H4 (cell line): Measurements from ENCODE around the gene TANGO2. TPM values are rescaled to one million over a fixed set of nuclear protein-coding genes. Genes with fewer than 3 reads are reported as not detected.

ENCODE experiments used
- DNase-seq: peaks from one replicate; pipeline ENCODE4 v3.0.0-alpha.2; 2015; ENCODE audit warnings: low spot score
- total RNA-seq: library from RNA; depleted of rRNA; stranded (reverse); fragments of >200 nt; shearing (Covaris generic); gene quantifications from 2 replicates; pipeline ENCODE4 v1.2.3, GENCODE V29; 2014

Gene TANGO2
- total RNA-seq, 1 experiment from 2014 or later = 20.6 TPM

DNA sequence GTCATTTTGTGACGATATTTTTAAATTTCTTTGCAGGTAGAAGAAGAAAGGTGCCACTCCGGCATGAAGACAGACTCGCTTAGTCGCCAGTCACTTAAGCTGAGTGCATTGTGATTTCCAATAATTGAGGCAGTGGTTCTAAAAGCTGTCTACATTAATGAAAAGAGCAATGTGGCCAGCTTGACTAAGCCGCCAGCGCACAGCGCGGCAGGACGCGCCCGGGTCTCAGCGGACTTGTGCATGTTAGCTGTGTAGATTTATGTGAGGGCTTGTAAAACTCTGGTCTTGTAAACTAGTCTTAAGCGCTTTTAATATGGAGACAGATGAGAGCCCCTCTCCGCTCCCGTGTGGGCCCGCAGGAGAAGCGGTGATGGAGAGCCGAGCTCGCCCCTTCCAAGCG, 64.7 kb downstream of the TANGO2 start:
- no peak for DNase-seq

DNA sequence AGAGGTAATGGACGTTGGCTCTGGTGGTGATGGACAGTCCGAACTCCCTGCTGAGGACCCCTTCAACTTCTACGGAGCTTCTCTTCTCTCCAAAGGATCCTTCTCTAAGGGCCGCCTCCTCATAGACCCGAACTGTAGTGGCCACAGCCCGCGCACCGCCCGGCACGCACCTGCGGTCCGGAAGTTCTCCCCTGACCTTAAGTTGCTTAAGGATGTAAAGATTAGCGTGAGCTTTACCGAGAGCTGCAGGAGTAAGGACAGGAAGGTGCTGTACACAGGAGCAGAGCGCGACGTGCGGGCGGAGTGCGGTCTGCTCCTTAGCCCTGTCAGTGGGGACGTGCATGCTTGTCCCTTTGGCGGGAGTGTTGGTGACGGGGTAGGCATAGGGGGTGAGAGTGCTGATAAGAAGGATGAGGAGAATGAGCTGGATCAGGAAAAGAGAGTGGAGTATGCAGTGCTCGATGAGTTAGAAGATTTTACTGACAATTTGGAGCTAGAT, 65.2 kb downstream of the TANGO2 start:
- DNase-seq = no peak

DNA sequence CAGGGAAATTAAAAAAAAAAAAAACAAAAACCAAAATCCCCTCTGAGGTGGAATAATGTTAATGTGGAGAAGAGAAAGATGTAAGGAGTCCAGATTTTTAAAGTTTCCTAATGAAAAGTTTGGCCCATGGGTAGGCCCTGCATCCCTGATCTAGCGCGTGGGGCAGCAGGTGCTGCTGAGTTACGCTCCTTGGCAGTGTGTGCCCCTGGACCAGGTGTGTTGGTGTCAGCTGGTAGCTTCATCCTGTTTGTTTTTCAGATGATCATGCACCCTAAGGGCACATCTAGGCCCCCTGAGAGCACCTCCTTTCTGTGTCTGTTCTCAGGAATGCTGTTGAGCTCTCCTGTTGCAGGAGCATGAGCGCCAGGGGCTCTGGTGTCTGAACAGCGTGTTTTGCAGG, 65.9 kb downstream of the TANGO2 start:
- DNase-seq = no peak

DNA sequence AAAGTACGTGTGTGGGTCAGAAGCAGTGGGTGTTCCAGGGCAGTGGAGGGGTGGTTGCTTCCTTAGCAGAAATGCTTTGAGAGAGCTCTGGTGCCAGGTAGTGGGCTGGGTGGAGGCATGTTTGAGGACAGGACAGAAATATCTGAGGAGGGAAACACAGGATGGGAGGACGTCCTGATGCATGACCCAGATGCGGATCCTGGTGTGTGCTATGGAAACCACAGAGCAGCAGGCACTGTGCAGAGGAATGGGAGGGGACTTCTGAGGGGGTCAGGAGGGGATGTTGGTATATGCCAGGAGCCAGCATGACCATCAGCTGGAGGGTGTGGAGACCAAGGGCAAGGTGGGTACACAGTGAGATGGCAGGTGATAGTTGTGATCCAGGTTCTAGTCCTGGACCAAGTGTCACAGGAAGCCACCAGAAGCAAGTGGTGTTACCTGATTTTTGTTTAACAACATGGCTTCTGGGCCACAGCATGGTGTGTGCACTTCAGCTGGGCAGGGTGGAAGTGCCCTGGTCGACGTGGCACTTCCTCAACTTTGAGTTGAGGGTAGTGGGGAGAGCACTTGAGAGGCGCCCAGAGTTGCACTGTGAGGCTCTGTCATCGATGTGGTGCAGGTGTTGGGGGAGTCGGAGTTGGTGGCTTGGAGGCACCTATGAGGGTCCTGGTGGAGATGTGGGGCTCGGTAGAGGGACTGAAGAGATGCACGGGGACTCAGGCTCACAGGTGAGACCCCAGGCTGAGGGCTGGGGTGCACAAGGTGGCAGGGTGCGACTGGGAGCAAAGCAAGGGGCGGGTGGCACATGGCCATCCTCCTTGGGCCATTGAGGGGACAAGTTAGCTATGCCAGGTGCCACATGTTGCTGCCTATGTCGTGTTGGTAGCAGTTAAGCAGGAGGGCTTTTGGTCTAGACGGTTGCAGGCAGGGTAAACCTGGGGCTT, 66.7 kb downstream of the TANGO2 start:
- DNase-seq = no peak

DNA sequence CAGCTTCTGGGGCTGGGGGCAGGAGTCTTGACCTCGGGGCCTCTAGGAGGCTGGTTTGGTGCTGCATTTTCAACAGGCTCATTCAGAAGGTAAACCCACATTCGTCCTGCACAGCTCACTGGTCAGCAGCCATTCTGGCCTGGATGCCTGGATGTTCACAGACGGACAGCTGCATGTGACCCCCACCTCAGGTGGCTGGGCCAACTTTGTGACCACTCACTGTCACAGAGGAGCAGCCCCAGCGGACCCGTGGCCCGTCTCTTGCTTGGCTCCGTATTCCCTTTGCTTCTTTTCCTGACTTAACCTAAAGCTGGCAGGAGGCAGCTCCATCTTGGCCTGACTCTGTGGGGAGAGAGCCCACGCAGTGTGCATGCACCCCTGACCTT, 67.3 kb downstream of the TANGO2 start:
- no peak for DNase-seq

DNA sequence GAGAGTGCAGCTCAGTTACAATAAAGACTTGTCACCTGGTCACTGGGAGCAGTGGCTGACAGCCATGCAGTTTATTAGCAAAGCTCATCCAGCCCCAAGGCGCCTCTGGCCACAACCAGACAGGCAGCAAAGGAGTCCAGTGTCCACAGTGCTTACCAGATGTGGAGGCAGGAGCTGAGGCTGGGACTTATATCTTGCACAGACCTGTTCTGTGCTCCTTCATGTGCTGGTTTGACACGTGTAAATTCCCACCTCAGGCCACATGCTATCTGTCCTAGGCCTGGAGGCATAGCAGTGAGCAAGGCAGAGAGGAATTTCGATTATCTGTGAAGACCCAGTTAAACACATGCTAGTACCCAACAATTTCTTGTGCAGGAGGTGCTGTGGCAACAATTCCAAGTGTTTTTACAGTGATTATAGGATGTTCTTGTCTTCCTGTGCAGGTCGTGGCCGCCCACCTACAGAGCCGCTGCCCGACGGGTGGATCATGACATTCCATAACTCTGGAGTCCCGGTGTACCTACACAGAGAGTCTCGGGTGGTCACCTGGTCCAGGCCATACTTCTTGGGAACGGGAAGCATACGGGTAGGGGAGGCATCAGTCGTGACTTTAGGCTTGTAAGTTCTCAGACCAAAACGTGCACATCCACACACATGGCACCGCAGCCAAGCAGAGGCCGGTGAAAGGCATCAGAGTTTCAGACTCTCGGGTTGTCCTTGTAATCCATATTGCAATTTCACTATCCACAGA, 68.5 kb downstream of the TANGO2 start:
- no peak for DNase-seq

DNA sequence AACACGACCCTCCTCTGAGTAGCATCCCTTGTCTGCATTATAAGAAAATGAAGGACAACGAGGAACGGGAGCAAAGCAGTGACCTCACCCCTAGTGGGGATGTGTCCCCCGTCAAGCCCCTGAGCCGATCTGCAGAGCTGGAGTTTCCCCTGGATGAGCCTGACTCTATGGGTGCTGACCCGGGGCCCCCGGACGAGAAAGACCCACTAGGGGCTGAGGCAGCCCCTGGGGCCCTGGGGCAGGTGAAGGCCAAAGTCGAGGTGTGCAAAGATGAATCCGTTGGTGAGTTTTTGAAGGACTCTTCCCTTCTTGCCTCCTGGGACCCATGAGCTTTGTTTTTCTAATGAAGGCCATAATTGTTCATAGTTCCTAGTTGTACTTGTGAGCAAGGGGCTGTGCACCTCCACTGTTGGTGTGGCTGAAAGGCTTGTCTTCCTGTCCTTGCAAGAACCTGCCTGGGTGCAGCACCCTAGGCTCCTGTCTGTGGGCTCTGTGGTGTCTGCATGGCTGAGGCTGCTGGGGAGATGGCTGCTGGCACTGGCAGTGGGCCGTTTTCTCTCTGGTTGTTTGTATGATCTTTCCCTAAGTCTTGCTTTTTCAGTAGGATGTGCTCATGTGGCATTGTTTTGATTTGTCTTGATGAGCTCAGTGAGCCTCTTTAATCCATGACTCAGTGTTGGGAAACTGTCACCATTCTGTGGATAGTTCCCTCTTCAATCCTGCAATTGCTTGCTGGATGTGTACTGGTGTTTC, 69.2 kb downstream of the TANGO2 start:
- DNase-seq = no peak

DNA sequence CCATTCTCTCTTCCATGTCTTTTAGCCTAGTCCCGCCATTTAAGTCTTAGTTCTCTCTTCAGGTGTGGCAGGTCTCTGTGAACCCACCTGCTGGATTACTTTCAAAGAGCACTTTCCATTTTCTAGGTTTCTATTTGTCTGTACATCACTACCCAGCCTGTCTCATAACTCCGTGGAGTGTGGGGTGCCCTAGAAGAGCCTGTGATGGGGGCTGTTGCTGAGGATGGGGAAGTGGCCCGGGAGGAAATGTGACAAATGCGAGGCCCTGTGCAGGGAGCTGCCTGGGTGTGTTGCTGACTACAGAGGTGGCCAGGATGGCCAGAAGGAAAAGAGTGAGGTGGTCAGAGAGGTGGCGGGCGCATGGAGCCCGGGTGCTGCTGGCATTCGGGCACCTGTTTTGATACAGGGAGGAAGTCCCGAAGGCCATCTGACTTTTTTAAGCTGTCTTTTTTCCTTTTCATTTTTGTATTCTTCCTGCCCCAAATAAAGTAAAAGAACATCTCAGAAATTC, 69.9 kb downstream of the TANGO2 start:
- no peak for DNase-seq

DNA sequence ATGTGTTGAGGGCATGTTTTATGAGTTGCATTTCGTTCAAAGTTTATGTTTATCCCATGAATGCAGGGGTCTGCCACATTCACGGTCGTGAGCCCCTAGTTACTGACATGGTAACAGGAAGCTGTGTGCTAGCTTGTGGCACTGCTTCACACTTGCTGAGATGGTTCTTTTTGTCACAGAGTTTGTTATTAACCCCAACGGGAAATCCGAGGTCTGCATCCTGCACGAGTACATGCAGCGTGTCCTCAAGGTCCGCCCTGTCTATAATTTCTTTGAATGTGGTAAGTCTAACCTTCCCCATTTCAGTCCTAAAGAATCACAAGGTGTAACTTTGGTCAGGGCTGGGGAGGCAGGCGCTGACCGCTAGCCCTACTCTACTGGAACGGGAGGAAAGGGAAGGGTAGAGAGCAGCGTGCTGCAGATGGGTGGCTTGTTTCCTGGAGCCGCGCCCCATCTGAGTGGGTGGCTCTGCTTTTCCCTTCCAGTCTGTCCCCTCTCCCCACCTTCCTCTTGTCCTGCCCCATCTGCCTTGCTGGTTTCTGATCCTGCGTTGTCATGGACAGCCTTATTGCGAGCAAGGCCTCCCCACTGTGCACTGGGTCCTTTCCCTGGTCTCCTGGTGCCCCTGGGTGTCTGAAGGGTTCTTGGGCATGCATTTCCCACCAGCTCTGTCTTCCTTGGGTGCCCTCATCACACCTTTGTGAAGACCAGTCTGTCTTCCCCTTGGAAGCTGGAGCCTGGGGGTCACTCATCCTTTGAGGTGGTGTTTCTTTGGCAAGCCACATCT, 71.0 kb downstream of the TANGO2 start:
- no peak for DNase-seq

DNA sequence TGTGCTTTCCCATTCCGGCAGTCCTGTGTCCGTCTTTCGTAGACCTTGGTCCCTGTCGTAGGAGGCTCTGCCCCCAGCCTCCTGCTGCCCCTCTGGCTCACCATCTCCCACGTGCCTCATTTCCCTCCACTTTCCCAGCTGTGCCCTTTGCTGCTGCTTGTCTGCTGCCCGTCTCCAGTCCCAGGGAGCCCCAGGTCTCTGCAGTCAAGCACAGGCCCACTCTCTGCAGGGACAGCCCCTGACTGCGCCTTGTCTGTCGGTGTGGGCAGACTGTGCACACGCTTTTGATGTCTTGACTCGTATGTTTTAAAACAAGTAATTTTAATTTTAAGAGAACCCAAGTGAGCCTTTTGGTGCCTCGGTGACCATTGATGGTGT, 71.6 kb downstream of the TANGO2 start:
- no peak for DNase-seq

DNA sequence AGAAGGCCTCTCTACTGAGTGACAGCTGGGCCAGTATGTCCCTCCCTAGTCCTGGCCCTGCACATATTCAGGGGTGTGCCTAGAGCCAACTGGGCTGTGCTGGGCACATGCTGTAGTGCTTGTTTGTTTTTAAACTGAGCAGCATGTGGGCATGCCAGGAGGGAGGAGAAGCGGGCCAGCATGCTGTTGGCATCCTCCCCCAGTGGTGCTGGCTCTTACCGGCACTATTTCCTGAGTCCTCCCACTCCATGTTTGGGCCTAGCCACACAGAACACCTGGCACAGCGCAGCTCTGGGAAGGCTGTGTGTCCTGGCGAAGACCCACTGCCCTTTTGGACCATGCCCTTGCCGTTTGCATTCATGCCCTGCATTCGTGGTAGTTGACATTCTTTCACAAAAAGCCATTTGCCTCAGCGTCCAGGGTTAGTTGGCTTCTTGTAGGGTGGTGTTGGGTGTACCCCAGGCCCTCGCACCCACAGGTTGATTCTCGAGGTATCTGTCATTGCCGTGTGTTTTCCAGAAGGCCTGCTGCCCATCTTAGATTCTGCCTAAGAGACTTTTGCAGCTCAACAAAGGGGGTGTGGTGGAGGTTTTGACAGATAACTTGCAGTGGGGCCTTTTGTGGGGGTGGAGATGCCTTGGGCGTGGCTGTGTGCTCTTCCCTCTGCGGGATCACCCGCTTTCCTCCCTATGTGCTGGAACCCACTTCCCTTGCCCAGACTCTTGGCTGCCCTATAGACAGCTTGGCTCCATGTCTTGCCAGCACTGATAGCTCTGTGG, 72.7 kb downstream of the TANGO2 start:
- DNase-seq = no peak

DNA sequence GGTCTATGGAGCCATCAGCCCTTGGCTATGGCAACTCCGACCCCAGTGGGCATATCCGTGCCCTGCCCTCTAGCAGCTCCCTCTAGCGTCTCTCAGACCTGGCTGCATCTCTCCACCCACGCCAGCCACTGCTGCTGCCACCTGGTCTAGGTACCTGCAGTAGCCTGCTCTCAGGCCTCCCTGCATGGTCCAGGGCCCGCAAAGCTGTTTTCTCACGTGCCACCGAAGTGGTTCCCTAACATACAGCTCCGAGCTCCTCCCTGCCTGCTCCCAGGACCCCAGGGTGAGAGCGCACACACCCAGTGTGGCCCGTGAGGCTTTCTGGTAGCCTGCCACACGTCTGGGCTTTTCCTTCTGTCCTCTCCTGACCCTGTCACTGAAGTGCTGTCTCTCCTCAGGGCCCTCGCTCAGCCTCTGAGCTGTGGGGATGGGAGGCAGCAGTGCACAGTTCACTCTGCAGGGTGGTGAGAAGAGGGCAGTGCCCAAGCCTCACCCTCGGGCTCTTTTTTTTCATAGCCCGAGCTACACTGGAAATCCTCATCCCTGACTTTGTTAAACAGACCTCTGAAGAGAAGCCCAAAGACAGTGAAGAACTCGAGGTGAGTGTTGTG, 73.4 kb downstream of the TANGO2 start:
- no peak for DNase-seq

DNA sequence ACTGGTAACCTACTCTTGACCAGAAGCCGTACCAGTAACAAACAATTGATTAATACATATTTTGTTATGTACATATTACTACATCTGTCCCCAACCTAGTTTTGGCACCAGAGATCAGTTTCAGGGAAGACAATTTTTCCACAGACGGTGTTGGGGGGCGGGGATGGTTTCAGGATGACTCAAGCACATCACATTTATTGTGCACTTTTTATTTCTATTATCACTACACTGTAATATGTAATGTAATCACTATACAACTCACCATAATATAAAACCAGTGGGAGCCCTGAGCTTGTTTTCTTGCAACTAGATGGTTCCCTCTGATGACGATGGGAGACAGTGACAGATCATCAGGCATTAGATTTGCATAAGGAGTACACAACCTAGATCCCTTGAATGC, 74.6 kb downstream of the TANGO2 start:
- no peak for DNase-seq

DNA sequence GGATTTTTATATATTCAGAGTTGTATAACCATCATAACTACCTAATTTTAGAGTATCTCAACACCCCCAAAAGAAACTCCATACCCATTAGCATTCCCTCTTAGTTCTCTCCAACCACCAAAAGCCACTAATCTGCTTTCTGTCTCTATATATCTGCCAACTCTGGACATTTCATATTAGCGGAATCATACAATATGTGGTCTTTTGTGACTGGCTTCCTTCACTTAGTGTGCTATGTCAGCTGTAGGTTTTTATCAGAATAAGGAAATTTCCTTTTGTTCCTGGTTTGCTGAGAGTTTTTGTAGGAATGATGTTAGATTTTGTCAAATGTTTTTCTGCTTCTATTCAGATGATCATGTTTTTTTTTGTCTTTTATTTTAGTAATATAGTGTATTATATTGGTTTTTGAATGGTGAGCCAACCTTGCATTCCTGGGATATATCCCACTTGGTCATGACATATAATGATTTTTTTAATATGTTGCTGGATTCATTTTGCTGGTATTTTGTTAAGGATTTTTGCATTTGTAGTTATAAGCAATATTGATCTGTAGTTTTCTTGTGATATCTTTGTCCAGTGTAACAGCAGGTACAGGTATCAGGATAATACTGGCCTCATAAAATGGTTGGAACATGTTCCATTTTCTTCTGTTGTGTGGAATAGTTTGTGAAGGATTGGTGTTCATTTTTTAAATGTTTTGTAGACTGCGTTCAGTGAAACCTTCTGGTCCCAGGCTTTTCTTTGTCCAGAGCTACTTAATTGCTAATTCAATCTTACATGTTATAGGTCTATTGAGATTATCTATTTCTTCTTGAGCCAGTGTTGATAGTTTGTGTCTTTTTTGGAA, 75.9 kb downstream of the TANGO2 start:
- no peak for DNase-seq

DNA sequence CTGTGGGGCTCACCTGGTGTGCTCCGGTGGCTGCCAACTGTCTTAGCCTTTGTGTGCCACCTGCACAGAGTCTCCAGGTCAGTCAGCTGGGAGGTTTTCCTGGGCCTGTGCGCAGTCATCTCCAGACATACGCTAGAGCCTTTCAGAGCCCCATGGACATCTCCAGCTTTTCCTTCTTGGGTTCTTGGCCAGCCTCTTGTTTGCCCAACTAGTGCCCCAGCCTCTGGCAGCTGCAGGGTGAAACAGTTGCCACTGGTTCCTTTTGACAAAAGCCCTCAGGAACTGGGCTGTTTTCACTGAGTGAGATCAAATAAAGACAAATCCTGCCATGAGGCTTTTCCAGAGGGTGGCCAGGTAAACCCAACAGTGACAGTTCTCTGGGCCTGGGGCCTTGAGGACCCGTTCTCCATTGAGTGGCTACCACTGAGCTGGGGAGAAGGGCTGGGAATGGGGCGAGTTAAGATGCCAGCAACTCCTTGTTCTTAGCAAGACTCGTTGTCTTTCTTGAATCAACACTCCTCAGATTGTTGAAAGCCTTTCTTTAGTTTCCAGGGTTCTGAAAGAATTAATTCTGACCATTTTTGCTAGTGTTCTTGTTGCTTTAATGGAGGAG, 78.3 kb downstream of the TANGO2 start:
- no peak for DNase-seq

DNA sequence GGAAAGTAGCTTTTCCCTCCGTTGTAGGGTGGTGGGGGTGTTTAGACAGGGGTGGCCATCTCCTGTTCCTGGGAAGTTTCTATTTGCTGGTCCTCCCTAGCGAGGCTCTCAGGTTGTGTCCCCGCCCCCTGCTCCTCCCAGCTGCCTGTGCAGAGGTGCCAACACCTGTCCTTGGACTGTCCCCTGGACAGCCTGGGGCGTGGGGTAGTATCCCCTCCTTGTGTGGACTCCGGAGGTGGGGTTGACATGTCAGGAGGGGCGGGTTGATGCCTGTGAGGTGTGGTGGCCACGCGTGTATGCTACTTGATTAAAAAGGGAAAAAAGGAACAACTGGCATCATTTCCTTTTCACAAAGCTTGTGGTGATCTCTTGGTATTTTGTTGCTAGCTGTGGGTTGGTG, 80.7 kb downstream of the TANGO2 start:
- DNase-seq = no peak

DNA sequence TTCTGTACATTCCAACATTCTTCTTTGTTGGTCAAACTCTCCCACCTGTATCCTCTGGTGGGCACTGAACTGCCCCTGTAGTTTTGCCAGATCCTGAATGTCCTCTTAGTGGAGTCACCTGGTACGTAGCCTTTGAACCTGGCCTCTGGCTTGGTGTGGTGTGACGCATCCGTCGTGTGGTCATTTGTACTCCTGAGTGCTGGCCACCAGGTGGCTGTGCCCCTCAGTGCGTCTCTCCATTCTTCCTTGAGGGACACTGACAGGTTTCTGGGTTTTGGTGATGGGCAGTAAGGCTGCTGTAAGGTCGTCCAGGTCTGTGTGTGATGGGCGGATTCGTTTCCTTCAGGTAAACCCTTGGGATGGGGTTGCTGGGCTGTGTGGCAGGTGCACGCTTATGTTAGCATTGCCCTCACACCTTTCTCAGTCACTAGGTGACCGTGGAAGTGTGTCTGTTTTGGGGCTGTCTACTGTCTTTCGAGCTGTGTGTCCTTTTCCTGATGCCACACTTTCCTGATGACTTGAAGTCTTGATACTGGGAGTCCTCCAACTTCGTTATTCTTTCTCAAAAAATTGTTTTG, 81.4 kb downstream of the TANGO2 start:
- DNase-seq = no peak
